Left colon (tissue), 2 donors: ENCODE measurements around the gene ITGA7. TPM values are rescaled to one million over a fixed set of nuclear protein-coding genes. Genes with fewer than 3 reads are reported as not detected.

Experiments used
- ATAC-seq: fragments of 200-7000 bp; cut with Tn5 transposase; one replicate; pipeline ENCODE4 v1.9.1; 2020; ENCODE audit warnings: mild to moderate bottlenecking, moderate library complexity
- DNase-seq, 2 donors: peaks; one replicate each; pipeline ENCODE4 v3.0.0-alpha.2; 2020
- intact Hi-C, 2 donors: fragments of 100-400 bp; cut with DNase I in 1 of 2; cut with micrococcal nuclease in 1 of 2; formaldehyde crosslinking; loops; one replicate each; pipeline versions ENCODE4 v1.11.2 to v1.14.0; 2022; cut with DNase I, micrococcal nuclease
- total RNA-seq, 2 donors: library from RNA; stranded (reverse); fragmentation: NEBNext Ultra II Directional; extraction: Animal tissue kit (Norgen Biotek cat#: 25700); gene quantifications; one replicate each; pipeline ENCODE4 v1.2.1, GENCODE V29; 2021
- donor health status: DM: no; HTN: no; CAD: no.
- donor health status: DM: yes; HTN: yes; CAD: no.

The ITGA7 gene
- total RNA-seq, 2 donors from 2014 or later = 10.2 to 56.5 TPM

GRCh38 chr12:55721601-55722213, 14.0 kb upstream of the ITGA7 start:
- peak in 1 of 2 donors; percentile 28 for DNase-seq
- intact Hi-C loops = no loop called here

DNA sequence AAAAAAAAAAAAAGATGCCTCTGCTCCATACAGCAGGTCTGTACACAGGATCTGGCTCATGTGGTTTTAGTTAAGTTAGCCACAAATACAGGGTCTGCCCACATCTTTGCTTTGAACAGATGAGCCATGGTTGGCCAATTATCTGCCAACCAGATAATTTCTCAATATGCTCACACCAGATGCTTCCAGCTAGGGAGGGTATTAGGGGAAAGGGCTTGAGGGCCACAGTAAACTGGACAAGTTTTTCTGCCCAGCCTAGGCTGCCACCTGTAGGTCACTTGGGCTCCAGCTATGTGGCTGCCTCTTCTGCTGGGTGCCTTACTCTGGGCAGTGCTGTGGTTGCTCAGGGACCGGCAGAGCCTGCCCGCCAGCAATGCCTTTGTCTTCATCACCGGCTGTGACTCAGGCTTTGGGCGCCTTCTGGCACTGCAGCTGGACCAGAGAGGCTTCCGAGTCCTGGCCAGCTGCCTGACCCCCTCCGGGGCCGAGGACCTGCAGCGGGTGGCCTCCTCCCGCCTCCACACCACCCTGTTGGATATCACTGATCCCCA, 13.3 kb upstream of the ITGA7 start:
- intact Hi-C loops = no loop called here
- ATAC-seq (peak; percentile 56), DNase-seq (peak; percentile 72 to 80)

More at GRCh38 chr12:55721601-55722213, 14.0 kb upstream of the ITGA7 start:
- no peak for ATAC-seq

DNA sequence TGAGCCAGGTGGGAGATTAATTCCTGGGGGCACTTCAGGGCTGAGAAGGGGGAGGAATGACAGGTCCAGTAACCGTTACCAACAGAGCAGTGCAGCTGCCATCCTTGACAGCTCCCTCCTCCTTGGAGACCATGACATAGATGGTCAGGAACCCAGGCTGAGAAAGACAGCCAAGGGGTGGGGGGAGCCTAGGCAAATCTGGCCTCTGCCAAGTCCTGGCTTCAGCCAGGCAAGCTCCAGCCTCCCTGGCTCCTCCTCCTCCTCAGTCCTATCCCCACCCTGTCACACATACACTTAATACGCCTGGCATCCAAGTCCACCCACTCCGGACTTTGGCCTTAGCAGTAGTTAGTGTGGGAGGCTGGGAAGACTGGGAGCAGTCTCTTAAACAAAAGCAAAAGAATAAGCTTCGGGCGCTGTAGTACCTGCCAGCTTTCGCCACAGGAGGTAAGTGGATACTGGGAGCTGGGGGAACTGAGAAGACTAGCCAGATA, 12.4 kb upstream of the ITGA7 start, which contains the start of gene RDH5:
Gene RDH5, plus strand, starts transcription at position 323 of the 494 bp plus-strand sequence. CDS start 792 bp downstream, outside the sequence.
- intact Hi-C loops = no loop called here
- ATAC-seq (peak; percentile 74), DNase-seq (peak; percentile 83 to 96)

DNA sequence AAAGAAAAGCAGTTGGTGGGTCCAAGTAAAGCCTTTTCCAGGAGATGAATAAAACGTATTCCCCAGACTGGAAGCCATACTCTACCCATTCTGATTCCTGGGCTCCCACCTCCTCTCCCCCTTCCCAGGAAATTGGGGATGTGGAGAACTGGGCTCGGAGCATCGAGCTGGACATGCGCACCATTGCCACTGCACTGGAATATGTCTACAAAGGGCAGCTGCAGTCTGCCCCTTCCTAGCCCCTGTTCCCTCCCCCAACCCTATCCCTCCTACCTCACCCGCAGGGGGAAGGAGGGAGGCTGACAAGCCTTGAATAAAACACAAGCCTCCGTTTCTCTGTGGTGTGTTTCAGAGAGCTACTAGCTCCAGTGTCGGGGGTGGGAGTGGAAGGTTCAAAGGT, 11.7 kb upstream of the ITGA7 start:
- no peak for ATAC-seq
- intact Hi-C loops = no loop called here
- no peak for DNase-seq

GRCh38 chr12:55718624-55719275, 11.0 kb upstream of the ITGA7 start:
- ATAC-seq = no peak
- no peak for DNase-seq
- intact Hi-C loops = no loop called here

DNA sequence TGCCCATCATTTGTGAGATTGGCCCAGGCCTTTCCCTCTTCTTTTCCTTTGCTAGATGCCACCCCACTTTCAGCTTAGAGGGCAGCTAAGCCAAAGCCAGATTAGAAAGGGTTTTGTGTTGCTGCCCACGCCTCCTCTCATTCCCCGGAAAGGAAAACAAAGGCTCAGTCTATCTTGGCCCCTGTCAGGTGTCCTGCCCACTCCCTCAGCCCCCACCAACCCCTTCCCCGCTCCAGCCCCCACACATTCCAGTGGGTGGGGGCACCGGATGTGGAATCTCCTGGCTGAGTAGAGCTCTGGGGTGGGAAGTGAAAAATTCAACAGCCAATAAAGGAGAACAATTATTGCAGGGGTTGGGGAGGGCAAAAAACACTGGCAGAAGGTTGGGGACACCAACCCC, 10.3 kb upstream of the ITGA7 start:
- intact Hi-C loops = no loop called here
- ATAC-seq (no peak), DNase-seq (no peak)

DNA sequence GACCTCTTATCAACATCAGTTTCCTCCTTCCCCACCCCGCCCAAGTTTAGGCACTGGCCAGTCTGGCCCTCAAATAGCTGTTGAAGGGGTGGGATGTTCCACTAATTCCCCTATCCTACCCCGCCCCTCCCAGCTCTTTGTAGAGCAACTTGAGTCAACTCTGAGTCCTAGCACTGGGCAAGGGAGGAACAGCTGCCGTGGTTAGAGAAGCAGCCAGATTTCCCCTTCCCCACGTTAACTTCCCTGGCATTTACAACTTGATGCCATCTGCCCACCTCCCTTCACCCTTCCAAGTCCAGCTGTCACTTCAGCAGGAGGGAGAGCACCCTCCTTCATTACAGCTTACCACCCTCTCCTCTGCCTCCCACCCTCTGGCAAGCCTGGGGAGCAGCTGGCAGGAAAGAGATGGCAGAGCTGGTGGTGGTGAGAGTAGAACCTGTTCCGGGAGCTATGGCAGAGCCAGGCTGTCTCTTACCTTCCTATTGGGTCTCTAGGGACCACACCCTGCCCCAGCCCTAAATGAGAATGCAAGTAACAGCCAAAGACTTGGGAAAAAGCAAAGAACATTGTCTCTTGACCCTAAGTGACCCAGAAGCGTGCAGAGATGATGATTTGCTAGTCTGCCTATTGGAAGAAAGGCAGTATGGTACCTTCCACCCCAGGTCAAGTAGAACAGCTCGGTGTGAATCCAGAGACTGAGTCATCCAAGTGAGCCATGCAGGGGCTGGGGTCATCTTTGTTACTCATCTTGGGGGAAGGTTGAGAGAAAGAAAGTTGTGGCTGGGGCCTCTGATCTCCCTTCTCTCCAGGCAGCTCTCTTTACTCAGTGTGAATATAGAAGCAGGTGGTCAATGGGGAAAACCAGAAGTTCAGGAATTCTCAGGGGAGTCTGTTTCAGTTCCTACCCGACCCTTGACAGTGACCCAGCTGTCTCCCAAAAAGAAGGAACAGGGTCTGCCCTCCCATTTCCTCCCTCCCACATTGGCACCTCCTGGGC, 9.6 kb upstream of the ITGA7 start:
- DNase-seq (peak in 1 of 2 donors; percentile 84), ATAC-seq (peak; percentile 14)
- intact Hi-C loops = no loop called here

GRCh38 chr12:55716582-55716957, 8.9 kb upstream of the ITGA7 start:
- intact Hi-C loops = no loop called here
- no peak for DNase-seq
- ATAC-seq = peak; percentile 7

DNA sequence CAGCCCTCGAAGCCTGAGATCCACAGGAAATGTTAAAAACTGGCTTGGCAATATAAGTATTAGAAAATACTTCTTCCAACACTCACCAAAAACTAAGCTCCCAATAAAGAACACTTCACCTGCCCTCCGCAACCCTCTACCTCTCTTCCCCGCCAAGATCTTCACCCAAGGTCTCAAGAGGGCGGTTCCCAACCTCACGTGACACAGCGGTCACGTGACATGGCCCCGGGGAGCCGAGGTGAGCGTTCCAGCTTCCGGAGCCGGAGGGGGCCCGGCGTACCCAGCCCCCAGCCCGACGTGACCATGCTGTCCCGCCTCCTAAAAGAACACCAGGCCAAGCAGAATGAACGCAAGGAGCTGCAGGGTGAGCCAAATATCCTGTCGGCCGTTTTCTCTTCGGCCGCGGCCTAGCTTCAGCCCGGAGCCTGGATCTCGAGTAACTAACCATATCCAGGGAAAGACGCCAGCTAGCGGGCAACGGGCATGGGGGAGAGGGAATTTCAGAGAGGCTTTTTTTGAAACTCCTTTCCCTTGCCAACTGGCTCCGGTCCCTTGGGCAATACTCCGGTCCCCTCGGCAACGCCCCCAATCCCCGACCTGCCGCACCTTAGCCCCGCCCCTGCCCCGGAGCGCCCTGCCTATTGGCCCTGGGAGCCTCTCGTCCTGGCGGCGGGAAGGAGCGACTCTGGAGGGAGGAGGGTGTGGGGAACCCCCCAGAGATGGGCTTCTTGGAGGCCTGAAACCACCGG, 8.3 kb upstream of the ITGA7 start, which contains the start of gene BLOC1S1:
Gene BLOC1S1, plus strand, starts transcription at position 214 of the 749 bp plus-strand sequence. Its CDS starts 6 bp downstream, at position 220.
- ATAC-seq (peak; percentile 69), DNase-seq (peak; percentile 95 to 96)

GRCh38 chr12:55715169-55715764, 7.6 kb upstream of the ITGA7 start:
- intact Hi-C loops = no loop called here
- no peak for ATAC-seq
- no peak for DNase-seq

More for the DNA sequence above, 8.3 kb upstream of the ITGA7 start, which contains the start of gene BLOC1S1:
- intact Hi-C loops = no loop called here

DNA sequence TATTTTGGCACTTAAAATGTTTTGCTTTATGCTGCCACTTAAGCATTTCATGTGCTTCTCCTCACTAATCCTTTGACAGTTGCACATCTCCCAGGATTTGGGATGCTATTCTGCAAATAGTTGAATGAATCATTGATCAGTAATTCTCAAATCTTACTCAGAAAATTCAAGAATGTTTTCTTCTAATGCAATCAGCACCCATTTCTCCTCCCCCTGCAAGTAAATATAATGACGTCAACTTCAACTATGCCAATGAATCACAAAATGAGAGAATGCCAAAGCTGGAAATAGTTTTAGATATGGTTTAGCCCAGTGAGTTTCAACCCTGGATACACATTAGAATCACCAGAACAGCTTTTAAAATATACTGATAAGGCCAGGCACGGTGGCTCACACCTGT, 6.0 kb upstream of the ITGA7 start:
- DNase-seq (no peak), ATAC-seq (no peak)
- intact Hi-C loops = no loop called here

DNA sequence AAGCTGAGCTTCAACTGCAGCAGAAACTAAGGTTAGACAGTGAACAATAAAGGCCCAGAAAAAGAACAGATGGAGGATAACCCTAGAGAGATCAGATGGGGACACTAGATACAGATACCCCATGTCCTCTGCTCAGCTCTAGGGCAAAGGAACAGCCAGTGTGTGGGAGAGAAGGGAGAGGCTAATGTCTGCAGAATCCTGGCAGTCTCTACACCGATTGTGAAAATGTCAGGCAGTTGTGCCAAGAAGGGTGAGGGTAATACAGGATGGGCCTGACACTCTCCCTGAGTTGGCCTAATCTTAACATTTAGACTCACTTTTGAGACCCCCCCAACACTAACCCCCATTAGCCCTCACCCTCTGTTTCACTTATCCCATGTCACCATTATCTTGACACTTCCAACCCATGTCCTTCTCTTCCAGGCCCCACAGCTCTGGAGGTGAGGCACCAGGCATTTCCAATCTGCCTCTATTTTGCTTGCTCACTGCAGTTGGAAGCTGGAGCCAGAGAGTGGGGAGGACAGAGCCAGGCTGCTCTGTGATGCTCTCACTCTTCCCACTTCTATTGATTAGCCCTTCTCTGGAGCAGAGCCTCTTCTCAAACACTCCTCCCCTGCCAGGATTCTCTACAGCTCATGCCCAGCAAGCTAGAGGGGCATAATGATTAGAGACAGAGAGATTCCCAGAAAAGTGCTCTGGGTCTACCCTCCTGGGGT, 5.2 kb upstream of the ITGA7 start:
- no peak for DNase-seq
- no peak for ATAC-seq
- intact Hi-C loops = no loop called here

DNA sequence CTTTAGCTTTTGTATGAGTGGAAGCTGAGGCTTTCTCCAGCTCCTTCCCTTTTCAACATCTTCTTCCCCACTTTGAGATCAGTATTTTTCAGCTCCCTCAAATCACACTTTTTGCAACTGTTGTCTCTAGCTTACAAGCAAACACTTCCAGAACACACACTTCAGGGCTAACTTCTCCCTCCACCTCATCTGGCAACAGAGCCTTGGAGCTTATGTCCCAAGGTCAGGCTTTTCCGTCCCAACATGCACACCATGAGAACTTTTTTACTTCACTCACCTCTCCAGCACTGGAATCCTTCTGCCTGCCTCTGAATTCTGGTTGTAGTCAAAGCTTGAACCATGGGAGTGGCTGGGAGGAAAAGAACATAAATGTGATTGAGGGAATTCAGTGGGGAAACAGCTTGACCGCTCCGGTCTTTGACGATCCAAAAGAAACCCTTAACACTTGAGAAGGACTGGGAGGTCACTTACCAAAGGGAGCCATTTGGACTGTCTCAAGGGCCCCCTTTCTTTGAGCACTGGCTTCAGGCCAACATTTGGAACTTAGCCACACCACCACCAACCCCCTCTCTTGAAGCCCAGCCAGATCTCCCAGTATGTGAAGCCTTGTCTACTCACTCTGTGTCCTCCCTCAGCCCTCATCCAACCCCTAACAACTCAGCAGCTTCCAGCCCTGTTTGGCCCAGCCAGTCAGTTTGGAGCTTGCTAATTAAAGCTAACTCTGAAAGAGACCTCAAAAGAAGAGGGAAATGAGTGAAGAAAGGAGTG, 4.3 kb upstream of the ITGA7 start:
- ATAC-seq (no peak), DNase-seq (no peak)
- intact Hi-C loops = no loop called here

DNA sequence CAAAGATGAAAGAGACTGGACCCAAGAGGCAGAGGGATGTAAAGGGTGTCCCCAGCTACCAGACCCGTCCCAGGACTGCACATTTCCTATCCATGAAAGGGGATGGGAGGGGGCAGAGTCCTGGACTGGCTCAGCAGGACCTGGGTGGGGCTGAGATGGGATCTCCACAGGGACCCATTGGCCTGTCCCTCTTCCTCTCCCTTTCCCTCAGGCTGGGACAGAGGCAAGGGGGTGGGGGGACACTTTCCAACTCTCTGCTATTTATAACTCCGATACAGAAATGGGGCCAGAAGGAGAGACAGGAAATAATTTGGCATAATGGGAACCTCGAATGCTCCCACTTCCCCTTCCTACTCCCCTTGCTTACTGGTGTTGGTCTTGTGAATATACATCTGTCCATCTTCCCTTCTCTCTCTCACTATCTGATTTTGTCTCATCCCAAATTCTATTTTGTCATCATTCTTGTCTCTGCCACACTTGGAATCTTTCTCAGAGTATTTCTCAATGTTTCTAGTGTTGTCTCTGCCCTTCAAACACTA, 1.1 kb upstream of the ITGA7 start:
- ATAC-seq (peak; percentile 20), DNase-seq (no peak)
- intact Hi-C loops = no loop called here

- no peak for DNase-seq
- no peak for ATAC-seq
- intact Hi-C loops = no loop called here
Observed at GRCh38 chr12:55707219-55707671, 459 bp downstream of the ITGA7 start.

GRCh38 chr12:55706568-55707218, 1.0 kb downstream of the ITGA7 start:
- intact Hi-C loops = no loop called here
- DNase-seq = no peak
- no peak for ATAC-seq
